Kidney capillary endothelial cell (primary cell): ENCODE data around the gene FITM1.

Experiments used
- DNase-seq: peaks from one replicate; pipeline ENCODE4 v3.0.0-alpha.2; 2018; ENCODE audit warnings: low spot score

The FITM1 gene

GRCh38 chr14:24160850-24161804 is 30.7 kb downstream of the FITM1 start, which contains the start of gene IRF9:
IRF9 (plus strand) TSS chr14:24161265; CDS start chr14:24162145, 880 bp downstream.
- peak; percentile 94 for DNase-seq

DNA sequence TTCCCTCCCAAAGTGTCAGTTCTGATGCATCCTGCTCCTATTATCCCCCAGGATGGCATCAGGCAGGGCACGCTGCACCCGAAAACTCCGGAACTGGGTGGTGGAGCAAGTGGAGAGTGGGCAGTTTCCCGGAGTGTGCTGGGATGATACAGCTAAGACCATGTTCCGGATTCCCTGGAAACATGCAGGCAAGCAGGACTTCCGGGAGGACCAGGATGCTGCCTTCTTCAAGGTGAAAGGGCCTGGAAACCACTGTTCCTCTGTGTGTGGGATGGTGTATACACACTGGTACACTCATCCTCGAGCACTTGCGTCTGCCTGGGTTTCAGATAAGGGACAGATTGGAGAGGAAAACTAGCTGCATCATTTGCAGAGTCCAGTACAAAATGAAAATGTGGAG is 31.6 kb downstream of the FITM1 start:
- no peak for DNase-seq

GRCh38 chr14:24164518-24164991 is 34.1 kb downstream of the FITM1 start:
- DNase-seq = no peak

GRCh38 chr14:24165785-24166184 is 35.3 kb downstream of the FITM1 start:
- no peak for DNase-seq

- no peak for DNase-seq
Observed at GRCh38 chr14:24167469-24168114, 37.1 kb downstream of the FITM1 start.

- peak; percentile 82 for DNase-seq
Observed at GRCh38 chr14:24171422-24172260, 41.2 kb downstream of the FITM1 start, which contains the start of gene REC8. REC8 (plus strand) TSS chr14:24172080; CDS start chr14:24172553, 473 bp downstream.

- DNase-seq = no peak
Observed at GRCh38 chr14:24172261-24172860, 41.9 kb downstream of the FITM1 start.

GRCh38 chr14:24172871-24173281 is 42.4 kb downstream of the FITM1 start:
- DNase-seq = no peak

DNA sequence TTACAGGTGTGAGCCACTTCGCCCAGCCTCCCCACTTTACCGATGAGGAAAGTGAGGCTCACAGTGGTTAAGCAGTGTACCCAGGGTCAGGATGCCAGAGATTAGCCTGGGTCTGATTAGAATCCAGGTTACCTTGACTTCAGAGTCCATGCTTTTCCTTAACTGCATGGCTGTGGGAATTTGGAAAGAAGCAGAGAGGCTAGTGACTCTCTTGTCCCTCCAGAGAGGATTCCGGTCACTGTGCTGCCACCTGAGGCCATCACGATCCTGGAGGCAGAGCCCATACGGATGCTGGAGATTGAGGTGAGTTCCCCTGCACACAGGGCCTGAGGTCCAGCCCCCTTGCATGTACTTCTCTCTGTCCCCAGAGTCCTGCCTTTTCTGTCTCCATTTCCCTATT is 46.1 kb downstream of the FITM1 start:
- no peak for DNase-seq

DNA sequence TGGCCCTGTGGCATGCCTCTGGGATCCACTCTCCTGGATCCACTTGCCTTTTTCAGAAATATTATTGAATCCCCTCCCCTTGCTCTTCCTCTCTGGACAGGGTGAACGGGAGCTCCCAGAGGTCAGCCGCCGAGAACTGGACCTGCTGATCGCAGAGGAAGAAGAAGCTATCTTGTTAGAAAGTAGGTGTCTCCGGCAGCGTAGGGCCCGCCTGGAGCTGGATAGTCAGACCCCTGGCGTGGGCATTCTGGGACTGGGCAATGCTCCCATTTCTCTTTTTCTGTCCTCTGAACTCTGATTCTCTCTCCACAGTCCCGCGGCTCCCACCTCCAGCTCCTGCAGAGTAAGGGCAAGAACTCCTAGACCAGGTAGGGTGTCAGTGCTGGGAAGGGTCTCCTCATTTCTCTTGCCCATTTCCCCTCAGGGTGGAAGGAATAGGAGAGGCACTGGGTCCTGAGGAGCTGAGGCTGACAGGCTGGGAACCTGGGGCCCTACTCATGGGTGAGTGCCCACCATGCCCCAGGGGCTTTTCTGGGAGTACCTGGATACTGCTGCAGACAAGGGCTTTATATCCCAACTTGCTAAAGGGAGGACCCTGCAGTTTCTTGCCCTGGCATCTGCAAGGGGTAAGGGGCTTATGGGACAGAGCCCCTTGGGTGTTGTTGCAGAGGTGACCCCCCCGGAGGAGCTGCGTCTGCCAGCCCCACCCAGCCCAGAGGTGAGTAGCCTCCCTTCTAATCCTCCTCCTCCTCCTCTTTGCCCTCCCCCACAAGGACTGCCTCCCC is 46.8 kb downstream of the FITM1 start:
- DNase-seq = no peak

DNA sequence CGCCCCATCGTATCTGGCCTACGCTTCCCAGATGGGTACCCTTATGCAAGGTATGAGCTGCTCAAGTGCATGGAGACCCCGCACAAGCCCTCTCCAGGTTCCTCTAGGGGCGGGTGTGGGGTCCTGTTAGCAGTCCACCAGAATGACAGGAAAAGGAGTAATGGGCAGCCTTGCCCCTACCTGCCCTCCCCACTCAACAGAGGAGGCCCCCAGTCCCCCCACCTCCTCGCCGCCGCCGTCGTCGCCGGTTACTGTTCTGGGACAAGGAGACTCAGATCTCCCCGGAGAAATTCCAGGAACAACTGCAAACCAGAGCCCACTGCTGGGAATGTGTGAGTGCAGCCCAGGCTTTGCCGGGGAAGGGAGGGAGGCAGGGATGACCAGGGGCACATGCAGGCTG is 47.4 kb downstream of the FITM1 start:
- DNase-seq = no peak

GRCh38 chr14:24178399-24179178 is 48.1 kb downstream of the FITM1 start:
- no peak for DNase-seq

DNA sequence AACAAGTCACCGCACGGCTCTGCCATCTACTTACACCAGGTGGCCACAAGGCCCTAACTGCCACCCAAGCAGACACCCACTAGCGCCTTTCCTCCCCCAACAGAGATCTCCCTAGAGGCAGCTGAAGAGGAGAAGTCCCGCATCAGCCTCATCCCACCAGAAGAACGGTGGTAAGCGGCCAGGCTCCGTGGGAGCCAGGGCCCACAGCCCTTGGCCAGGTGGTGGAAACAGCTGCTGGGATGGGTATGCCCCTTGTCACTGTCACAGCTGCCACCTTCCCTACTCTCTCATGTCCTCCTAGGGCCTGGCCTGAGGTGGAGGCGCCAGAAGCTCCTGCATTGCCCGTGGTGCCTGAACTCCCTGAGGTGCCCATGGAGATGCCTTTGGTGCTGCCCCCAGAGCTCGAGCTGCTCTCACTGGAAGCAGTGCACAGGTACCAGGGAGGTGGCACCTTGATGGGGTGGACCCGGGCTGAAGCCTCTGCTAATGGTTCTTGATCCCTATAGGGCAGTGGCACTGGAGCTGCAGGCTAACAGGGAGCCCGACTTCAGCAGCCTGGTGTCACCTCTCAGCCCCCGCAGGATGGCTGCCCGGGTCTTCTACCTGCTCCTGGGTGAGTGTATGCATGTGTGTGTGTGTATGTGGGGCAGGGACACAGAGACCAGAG is 49.0 kb downstream of the FITM1 start:
- DNase-seq = no peak

- peak; percentile 60 for DNase-seq
Observed at GRCh38 chr14:24179961-24180796, 49.7 kb downstream of the FITM1 start.

DNA sequence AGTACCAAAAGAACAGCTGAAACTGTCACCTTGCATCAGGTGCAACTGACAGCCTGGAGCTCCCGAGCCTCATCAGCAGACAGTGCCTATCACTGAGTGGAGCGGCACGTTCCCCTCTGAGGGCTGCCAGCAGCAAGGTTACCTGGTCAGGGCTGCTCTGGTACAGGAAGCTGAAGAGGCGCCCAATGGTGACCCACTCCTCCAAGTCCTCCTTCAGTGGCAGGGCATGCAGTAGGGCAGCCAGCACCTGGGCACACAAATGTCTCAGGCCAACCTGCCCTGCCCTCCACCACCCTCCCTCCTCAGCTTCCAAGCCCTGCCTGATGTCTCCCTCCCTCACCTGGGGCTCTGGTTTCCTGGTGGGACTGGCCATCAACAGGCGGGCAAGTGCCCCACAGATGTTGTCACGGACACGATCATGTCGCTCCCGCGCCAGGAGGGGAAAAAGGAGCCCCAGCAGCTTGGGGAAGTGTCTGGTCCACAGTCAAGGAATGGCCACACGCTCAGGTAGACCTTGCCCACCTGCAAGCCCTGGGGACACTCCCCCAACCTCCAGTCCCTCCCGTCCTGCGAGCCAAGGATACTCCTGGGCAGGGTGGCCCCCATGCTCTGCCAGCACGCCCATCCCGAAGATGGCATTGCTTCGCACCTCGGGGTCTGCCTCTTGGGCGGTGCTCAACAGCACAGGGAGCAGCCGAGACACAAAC is 51.1 kb downstream of the FITM1 start:
- no peak for DNase-seq
